PC-9 (cell line): ENCODE measurements around the gene TBC1D22A.

Source experiments
- EZH2 ChIP-seq: fragments of 200-600 bp; sonication (generic); IDR thresholded peaks from 2 replicates; pipeline ENCODE4 v1.8.0; 2017; ENCODE audit warnings: antibody characterized with exemption, low read depth
- TF ChIP-seq, protein P1 (sequence below): fragments of 200-600 bp; sonication (generic); conservative IDR thresholded peaks from 2 replicates; pipeline ENCODE4 v1.6.1; 2017; ENCODE audit warnings: mixed run types, antibody characterized with exemption, mild to moderate bottlenecking, moderate library complexity

DNA sequence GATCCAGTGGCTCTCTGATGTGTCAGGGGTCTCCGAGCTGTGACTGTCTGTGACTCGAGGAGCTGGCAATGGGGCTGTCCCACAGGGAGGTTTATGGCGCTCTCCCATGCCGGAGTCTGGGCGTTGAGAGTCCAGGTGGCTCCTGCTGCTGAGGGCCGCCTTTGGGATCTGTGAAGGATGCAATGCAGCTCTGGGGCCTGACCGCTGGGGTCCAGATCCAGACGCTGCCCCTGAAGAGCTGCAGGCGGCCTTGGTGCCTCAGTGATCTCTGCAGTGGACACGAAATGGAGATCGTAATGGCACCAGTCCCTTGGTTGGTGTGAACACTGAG is 155.3 kb downstream of the TBC1D22A start:
- TF ChIP-seq, protein P1, sequence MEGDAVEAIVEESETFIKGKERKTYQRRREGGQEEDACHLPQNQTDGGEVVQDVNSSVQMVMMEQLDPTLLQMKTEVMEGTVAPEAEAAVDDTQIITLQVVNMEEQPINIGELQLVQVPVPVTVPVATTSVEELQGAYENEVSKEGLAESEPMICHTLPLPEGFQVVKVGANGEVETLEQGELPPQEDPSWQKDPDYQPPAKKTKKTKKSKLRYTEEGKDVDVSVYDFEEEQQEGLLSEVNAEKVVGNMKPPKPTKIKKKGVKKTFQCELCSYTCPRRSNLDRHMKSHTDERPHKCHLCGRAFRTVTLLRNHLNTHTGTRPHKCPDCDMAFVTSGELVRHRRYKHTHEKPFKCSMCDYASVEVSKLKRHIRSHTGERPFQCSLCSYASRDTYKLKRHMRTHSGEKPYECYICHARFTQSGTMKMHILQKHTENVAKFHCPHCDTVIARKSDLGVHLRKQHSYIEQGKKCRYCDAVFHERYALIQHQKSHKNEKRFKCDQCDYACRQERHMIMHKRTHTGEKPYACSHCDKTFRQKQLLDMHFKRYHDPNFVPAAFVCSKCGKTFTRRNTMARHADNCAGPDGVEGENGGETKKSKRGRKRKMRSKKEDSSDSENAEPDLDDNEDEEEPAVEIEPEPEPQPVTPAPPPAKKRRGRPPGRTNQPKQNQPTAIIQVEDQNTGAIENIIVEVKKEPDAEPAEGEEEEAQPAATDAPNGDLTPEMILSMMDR = no peak
- TF ChIP-seq EZH2 = no peak
